Muscle of arm (tissue), 12 donors: Measurements from ENCODE around the gene ZNF229. TPM values are rescaled to one million over a fixed set of nuclear protein-coding genes. Genes with fewer than 3 reads are reported as not detected.

Source experiments
- polyA plus RNA-seq, 12 donors: library from polyadenylated mRNA; unstranded; fragments of 120-200 nt; gene quantifications; one replicate each; pipeline ENCODE4 v1.2.1, GENCODE V29; 2013; ENCODE audit not compliant: insufficient read length in 12 of 12

The ZNF229 gene
- polyA plus RNA-seq, 12 donors, result 5.5 to 8.6 (median 6.3) TPM; not detected in 1

Other genes starting within 250 kb of the ZNF229 start
- 10 to 100 TPM in 11 of 12 donors, not detected in 1; 13.8 to 18.0 (median 15.4) TPM for gene ZNF227, start 235.9 kb downstream of the ZNF229 start, polyA plus RNA-seq
- 10 to 100 TPM in 1 of 12 donors, 1 to 10 TPM in 10, not detected in 1; 2.3 to 14.5 (median 3.2) TPM for gene ZNF233, start 188.6 kb downstream of the ZNF229 start, polyA plus RNA-seq
- 1 to 10 TPM in 10 of 12 donors, not detected in 2; 5.4 to 9.2 (median 6.4) TPM for gene ZNF235, start 143.4 kb downstream of the ZNF229 start, polyA plus RNA-seq
- gene ZNF112, start 91.8 kb downstream of the ZNF229 start, polyA plus RNA-seq, result 1 to 10 TPM in 11 of 12 donors, not detected in 1; 3.1 to 8.9 (median 6.2) TPM
- gene ZNF285, start 46.9 kb downstream of the ZNF229 start, polyA plus RNA-seq, result 1 to 10 TPM in 11 of 12 donors, not detected in 1; 3.6 to 9.8 (median 7.1) TPM
- 10 to 100 TPM in 1 of 12 donors, 1 to 10 TPM in 9, not detected in 2; 6.6 to 10.1 (median 7.7) TPM for gene ZNF180, start 52.0 kb upstream of the ZNF229 start, polyA plus RNA-seq
- gene CEACAM20, start 81.2 kb upstream of the ZNF229 start, polyA plus RNA-seq, result not detected
- not detected for gene IGSF23, start 165.1 kb upstream of the ZNF229 start, polyA plus RNA-seq
- 10 to 100 TPM in 11 of 12 donors, not detected in 1; 19.4 to 28.7 (median 21.1) TPM for gene PVR, start 195.4 kb upstream of the ZNF229 start, polyA plus RNA-seq
- gene CEACAM19, start 223.0 kb upstream of the ZNF229 start, polyA plus RNA-seq, result 10 to 100 TPM in 3 of 12 donors, 1 to 10 TPM in 8, not detected in 1; 4.4 to 13.3 (median 8.3) TPM